LHCN-M2 (cell line): ENCODE data around the gene PRKCB. TPM values are rescaled to one million over a fixed set of nuclear protein-coding genes. Genes with fewer than 3 reads are reported as not detected.

Experiments used
- DNase-seq: peaks from one replicate; pipeline ENCODE4 v3.0.0-alpha.2; 2012; ENCODE audit warnings: low read depth
- total RNA-seq: library from RNA; depleted of rRNA; stranded (reverse); fragments of >200 nt; gene quantifications from 2 replicates; pipeline ENCODE4 v1.2.3, GENCODE V29; 2014

Gene PRKCB
- total RNA-seq, 1 experiment from 2014 or later = not detected

DNA sequence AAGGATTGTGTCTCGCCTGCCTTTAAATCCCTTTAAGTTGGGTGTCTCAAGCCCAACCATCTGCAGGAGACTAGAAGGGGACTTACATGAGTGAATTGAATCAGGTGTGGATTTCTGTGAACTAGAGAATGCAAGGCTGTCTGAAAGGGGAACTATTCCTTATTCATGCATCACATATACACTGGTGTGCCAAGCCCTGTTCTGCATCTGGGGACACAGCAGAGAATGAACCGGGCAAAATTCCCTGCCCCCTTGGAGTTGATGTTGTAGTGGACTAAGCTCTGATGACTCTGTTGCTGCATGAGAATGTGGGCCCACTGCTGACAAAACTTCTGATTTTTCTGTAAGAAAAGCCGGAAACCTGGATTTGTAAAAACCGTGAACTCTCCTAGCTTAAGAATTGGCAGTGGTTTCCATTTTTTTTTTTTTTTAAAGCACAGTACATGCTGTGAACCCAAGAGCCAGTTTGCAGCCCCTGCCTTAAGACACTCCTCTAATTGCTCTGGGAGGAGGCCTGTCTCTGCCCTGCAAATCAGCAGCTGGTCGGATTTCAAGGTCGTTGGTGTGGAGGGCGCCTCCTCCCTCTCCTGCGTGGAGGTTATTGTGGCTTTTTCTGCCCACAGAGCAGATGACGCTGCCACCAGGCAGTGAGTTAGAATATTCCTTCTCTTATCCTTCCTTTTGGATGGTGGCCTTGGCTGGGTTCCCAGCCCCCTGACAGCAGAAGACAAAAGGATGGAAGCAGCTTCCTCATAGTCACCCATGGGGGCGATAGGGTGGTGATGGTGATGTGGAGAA lies 131.0 kb downstream of the PRKCB start:
- no peak for DNase-seq

DNA sequence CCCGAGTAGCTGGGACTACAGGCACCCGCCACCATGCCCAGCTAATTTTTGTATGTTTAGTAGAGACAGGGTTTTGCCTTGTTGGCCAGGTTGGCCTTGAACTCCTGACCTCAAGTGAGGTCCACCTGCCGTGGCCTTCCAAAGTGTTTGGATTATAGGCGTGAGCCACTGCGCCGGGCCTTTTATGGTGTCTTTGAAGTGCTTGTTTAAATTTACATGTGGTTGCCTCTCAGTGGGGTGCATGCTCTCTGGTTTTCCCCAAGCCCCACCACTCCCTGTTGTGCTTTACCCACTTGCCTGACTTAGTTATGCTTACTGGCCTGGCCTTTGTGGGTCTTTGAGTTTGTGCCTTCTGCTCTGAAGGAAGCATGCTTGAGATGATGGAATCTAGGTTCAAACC lies 132.0 kb downstream of the PRKCB start:
- DNase-seq = no peak

DNA sequence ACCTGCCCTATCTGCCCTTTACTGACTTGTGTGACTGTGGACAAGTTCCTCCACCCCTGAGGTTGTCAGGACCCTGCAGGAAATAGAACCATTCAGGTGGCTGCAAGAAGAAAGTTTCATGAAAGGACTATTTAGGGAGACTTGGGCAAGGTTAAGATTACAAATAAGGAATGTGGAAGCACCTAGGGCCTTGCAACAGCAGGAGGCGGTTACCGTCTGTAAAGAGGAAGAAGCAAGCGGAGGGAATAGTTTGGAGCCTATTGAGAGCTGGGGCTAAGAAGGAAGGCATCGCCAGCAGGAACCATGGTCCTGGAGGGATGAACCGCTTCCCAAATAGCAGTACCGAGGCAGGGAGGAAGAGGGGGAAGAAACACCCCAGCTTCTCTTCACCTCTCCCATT lies 132.4 kb downstream of the PRKCB start:
- DNase-seq = no peak

DNA sequence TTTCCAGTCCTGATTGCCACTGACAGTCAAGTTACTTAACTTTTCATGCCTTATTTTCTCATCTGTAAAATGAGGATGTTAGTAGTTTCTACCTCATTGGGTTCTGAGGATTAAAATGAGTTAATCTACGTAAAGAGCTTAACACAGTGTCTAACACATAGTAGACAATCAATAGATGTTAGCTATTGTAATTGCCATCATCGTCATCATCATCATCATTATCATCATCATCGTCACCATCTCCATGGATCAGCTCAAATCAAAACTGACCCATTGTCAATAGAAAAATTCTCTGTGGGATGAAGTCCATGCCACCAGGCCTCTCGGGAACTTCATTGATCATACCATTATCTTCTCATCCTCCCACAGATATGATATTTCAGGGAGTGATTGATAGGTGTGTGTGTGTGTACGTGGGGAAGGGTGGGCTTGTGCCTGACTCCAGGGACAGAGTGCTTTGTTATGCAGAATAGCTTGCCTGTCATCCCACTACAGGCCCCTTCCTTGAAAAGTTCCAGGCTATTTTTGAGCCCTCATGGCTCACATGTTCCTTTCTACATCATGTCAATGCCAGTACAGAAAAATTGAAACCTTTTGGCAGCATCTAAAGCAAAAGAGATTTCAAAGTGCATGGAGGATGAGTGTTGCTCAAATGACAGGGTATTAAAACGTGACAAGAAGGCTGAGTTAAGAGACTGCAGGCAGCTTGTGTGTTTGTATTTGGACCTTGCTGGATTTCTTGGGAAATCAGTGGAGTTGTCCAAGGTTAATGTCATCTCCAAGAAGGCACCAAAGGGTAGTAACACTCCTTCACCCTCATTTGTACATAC lies 133.9 kb downstream of the PRKCB start:
- DNase-seq = no peak

DNA sequence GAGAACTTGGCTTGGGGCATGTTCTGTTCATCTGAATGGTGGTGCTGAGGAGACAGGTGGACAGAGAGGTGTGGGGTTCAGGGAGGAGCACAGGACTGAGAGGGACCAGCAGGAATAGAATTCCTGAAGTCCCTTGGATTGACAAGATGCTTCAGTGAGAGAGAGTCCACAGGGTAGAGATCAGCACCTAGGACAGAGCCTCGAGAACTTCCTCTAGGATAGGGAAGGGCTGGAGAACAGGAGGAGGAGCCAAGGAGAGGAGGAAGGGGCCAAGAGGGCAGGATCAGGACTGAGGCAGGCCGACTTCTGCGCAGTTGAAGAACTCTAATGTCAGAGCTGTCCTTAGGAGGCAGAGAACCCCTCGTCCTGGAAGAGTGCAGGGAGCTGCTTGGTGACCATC lies 138.4 kb downstream of the PRKCB start:
- DNase-seq = no peak

DNA sequence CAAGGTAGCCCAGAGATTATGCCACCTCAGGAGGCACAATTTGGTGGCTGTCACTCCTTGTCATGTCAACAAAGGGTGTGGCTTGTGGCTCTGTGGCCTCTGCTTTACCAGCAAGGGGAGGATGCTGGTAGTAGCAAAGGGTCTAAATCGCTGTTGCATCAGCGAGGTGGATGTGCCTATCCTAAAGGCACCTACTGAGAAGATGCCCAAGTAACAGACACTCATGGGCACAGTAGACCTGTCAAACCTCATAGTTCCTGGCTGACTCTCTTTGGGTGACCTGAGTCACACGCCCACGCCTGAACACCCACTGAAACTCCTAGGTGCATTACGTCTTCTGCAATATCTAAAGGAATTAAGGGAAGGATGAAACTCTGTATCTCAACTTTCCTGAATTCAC lies 139.5 kb downstream of the PRKCB start:
- no peak for DNase-seq

DNA sequence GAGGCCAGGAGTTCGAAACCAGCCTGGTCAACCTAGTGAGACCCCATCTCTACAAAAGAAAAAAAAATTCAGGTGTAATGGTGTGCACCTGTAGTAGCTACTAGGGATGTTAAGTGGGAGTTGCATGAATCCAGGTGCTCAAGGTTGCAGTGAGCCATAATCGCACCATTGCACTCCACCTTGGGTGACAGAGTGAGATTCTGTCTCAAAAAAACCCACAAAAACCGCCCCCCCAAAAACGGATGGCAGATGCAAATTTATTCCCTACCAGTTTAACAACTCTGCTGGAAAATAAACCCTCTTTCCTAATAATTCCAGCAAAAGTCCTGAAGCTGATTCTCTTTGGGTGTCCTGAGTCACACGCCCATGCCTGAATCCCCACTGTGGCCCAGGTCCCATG lies 140.3 kb downstream of the PRKCB start:
- no peak for DNase-seq

DNA sequence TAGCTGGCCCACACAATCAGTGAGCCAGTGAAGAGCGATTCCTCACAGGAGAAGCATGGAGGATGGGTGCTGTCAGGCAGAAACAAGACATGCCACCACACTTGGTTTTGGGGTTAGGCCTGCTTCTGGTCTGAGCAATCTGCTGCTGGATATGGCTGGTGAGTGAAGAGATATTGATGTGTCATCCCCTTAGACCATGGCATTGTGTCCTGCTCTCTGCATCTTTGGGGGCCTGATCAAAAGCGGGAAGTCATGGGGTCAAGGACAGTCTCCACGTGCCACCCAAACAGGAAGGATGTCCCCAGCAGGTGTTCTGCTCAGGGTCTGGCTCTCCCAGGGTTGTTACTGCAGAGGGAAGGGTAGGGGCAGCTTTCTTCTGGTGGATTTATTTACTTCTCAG lies 140.7 kb downstream of the PRKCB start:
- no peak for DNase-seq

DNA sequence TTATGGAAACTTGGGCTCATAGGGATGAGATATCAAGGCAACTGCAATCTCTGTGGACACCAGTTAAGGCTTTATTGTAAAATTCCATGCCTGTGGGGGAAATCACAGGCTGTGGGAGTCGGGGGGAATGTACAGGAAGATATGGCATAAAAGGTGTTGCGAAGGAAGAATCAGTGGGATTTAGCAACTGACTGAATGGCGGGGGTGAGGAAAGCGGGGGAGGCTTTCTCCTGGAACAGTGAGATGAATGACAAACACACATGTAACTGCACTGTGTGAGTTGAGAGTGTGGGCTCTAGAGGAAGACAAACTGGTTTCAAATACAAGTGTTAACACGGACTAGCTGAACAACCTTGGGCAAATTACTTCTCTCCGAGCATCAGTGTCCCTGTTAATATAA lies 143.7 kb downstream of the PRKCB start:
- no peak for DNase-seq

DNA sequence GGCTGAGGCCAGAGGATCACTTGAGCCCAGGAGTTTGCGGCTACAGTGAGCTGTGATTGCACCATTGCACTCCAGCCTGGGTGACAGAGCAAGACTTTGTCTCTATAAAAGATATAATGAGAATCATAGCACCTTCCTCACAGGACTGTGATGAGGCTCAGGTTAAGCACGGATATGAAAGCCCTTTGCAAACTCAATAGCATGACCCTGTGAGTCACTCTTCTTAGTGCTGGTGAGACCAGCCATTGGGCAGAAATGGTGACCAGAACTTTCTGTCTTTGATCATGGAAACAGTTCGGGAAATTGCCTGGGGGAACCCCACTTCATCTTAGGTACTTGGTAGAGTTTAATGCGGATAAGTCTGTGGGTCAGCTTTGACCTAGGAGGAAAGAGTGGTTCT lies 144.2 kb downstream of the PRKCB start:
- no peak for DNase-seq

DNA sequence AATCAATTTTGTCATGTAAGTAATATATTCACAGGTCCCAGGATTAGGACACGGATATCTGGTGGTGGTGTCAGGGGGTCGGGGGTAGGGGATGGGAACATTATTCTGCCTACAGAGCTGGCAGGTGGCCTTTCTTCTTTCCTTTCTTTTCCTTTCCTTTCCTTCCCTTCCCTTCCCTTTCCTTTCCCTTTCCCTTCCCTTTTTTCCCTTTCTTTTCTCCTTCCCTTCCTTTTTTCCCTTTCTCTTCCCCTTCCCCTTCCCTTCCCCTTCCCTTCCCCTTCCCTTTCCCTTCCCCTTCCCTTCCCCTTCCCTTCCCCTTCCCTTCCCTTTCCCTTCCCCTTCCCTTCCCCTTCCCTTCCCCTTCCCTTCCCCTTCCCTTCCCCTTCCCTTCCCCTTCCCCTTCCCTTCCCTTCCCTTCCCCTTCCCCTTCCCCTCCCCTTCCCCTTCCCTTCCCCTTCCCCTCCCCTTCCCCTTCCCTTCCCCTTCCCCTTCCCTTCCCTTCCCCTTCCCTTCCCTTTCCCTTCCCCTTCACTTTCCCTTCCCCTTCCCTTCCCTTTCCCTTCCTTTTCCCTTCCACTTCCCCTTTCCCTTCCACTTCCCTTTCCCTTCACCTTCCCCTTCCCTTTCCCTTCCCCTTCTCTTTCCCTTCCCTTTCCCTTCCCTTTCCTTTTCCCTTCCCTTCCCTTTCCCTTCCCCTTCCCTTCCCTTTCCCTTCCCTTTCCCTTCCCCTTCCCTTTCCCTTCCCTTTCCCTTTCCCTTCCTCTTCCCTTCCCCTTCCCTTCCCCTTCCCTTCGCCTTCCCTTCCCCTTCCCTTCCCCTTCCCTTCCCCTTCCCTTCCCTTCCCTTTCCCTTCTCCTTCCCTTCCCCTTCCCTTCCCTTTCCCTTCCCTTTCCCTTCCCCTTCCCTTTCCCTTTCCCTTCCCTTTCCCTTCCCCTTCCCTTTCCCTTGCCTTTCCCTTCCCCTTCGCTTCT lies 145.9 kb downstream of the PRKCB start:
- DNase-seq = no peak

DNA sequence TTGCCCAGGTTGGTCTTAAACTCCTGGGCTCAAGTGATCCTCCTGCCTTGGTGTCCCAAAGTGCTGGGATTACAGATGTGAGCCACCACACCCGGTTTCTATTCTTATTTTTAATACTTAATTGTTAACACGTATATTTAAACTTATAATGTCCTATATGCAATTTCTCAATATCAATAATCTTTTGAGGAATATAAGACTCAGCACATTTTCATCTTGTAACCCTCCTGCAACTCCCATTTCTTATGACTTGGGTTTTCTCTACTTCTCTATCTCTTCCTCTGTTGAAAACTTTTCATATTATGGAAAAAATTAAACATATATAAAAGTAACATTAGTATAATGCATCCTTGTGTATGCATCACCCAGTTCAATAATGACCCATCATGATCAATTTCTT lies 150.7 kb downstream of the PRKCB start:
- DNase-seq = no peak

DNA sequence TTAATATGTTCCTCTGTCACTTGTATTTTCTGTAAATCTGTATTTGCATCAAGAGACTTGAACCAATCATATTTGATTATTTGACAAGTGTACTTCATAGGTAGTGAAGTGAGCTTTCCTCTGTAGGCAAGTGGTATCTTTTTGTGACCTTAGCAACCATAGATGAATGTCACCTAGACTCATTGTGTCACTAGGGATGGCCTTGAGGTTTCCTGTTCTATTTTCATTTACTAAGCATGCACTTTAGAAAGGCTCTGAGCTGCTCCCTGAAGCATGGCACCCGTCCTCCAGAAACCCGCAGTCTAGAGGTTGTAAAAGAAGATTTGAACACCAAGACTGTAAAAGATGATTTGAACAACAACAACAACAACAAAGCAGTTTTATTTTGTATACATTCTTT lies 151.7 kb downstream of the PRKCB start:
- DNase-seq = no peak

DNA sequence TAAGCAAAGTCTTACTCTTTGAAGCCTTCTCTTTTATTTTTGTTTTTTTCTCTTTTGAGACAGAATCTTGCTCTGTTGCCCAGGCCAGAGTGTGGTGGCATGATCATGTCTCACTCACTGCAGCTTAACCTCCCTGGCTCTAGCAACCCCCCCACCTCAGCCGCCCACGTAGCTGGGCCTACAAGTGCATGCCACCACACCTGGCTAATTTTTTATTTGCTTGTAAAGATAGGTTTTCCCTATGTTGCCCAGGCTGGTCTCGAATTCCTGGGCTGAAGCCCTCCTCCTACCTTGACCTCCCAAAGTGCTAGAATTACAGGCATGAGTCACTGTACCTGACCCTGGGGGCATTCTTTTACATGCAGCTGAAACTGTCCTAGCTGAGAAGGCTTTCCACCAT lies 154.7 kb downstream of the PRKCB start:
- no peak for DNase-seq

DNA sequence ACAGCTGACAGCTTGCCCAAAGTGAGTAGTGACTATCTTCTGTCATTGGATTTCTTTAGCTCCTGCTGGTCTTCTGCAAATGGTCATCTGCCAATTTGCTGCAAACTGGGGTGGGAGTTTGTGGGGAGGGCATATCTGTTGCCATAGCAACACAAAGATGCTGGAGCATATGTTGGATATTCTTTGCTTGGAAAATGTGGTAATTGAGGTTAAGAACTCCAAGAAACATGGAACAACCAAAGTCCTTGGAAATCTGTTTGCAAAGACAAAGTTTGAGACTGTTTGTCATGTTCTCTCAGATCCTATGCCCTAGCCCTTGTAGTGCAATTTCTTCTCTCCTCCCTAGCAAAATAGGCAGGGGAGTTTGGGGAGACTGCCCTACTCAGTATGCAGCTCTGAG lies 155.3 kb downstream of the PRKCB start:
- DNase-seq = no peak

DNA sequence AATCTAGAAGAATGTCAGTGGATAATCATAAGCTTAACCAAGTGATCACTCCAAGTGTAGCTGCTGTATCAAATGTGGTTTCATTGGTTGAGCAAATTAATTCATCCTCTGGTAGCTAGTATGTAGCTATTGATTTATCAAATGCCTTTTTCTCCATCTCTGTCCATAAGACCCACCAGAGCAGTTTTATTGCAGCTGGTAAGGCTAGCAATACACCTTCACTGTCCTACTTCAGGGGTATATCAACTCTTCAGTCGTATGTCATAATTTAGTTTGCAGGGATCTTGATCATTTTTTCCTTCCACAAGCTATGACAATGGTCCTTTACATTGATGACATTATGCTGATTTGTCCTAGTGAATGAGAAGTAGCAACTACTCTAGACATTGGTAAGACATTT lies 158.8 kb downstream of the PRKCB start:
- DNase-seq = no peak

DNA sequence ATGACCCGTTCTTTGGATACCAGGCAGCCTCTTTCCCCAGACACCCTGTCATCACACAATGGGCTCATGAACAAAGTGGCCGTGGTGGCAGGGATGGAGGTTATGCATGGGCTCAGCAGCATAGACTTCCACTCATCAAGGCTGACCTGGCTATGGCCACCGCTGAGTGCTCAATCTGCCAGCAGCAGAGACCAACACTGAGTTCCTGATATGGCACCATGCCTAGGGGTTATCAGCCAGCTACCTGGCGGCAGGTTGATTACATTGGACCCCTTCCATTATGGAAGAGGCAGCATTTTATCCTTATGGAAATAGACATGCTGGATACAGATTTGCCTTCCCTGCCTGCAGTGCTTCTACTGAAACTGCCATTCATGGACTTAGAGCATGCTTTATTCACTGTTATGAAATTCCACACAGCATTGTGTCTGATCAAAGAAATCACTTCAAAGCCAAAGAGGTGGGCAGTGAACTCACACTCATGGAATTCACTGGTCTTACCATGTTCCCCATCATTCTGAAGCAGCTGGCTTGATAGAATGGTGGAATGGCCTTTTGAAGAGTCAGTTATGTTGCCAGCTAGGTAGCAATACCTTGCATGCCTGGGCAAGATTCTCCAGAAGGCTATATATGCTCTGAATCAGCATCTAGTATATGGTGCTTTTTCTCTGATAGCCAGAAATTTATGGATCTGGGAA lies 160.6 kb downstream of the PRKCB start:
- DNase-seq = no peak

DNA sequence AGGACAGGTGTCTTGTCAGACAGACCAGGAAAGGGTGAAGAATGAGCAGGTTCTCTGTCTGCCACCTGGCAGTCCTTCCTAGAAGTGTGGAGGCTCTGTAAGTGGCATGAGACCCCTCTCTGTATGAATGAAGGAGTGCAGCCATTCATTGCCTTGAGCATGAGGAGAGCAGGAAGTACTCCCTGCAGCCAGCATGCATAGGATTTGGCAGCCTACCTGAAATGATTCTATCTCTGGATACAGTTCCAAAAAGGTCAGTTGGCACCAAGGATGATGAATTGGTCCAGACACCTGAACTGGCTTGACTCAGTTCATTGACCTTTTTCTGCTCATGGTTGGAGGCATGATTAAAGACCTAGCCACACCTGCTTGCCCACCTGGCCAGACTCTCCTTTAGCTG lies 163.0 kb downstream of the PRKCB start:
- no peak for DNase-seq

DNA sequence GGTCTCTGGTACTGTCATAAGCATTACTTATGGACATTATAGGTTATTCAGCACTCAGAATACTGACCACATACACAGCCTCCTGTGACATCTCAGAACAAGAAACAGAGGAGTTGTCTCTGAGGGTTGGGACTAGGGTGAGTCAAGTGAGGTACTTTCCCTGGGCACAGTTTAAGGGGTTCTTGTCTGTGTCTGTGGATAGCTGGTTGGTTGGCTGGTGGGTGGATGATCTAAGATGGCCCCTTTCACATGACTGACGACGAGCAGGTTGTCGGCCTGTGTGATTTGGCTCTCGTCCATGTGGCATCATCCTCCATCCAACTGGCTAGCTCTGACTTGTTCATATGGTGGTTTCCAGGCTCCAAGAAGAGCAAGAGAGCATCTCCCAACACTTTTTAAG lies 163.9 kb downstream of the PRKCB start:
- DNase-seq = no peak

DNA sequence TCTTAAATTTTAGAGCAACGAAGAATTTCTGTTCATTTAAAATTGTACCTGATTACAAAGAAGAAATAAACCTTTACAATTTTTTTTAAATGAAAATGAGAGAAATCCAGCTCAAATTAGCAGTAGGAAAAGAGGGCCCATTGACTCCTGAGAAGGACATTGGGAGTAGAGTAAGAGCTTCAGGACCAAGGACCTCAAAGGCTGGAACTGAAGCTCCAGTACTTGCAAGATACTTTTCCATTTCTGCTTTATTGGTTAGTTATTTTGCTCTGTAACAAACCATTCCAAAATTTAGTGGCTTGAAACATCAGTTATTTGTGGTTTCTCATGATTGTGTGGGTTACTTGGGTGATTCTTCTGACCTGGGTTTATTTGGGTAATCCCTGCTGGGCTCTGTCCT lies 165.9 kb downstream of the PRKCB start:
- no peak for DNase-seq

DNA sequence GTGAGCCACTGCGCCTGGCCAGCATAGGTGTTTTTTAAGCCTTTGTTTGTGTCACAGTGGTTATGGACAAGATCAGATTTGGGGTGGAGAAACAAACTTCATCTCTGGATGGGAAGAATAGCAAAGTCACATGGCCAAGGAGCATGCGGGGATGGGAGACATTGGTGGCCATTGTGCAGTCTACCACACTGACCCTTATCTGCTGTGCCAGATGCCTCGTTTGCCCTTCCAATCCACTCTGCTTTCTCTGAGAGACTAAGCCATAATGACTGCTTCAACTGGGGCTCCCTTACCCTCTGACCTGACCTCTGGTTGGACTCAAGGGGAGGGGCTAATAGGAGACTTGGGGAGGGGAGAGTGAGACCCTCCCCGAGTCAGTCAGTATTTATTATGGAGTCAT lies 166.8 kb downstream of the PRKCB start:
- DNase-seq = no peak
